ENCODE data around the gene ARHGEF28. TPM values are rescaled to one million over a fixed set of nuclear protein-coding genes. Genes with fewer than 3 reads are reported as not detected.

Gene ARHGEF28
- total RNA-seq, 4 donors from 2014 or later: 9.8 to 18.7 (median 18.6) TPM

DNA sequence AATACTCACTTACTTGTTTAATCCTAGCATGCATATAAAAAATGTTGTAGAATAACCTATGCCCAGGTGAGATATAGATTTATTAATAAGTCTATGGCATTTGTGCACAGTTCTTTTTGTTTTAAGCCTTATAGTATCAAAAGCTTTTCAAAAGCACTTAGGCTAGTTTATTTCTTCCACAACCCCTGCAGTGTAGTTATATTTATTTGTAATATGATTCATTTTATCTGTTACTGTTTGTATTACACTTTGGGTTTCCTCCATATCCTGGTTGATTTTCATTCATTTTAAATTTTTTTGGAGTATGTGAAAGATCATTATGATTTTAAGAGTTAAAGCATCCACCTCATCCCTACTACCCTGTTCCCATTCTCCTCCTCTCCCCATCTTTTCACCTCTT, 18.8 kb upstream of the ARHGEF28 start:
- in situ Hi-C loops (cut with MboI; ENCODE audit: low pct_ligation_motif_present in 1 of 4, low pct_unique_long_range_greater_than_20kb in 1 of 4, low sequenced_read_pairs in 3 of 4) (no loop called here), intact Hi-C loops (cut with DNase I; ENCODE audit: low total_unique reads) (no loop called here)
- no peak overlapping the region for H3K27ac ChIP-seq
- H3K9me3 ChIP-seq: no peaks in the 10 kb centered on the region
- H3K4me1 ChIP-seq: peaks cover 0 to 13% (median 3%) of the 10 kb centered on the region in 4 donors
- no peaks in the 10 kb centered on the region for H3K27me3 ChIP-seq
- TF ChIP-seq EP300 (IDR thresholded peaks at IDR 0.05; ENCODE audit: low read depth): no peak
- TF ChIP-seq, protein P1, sequence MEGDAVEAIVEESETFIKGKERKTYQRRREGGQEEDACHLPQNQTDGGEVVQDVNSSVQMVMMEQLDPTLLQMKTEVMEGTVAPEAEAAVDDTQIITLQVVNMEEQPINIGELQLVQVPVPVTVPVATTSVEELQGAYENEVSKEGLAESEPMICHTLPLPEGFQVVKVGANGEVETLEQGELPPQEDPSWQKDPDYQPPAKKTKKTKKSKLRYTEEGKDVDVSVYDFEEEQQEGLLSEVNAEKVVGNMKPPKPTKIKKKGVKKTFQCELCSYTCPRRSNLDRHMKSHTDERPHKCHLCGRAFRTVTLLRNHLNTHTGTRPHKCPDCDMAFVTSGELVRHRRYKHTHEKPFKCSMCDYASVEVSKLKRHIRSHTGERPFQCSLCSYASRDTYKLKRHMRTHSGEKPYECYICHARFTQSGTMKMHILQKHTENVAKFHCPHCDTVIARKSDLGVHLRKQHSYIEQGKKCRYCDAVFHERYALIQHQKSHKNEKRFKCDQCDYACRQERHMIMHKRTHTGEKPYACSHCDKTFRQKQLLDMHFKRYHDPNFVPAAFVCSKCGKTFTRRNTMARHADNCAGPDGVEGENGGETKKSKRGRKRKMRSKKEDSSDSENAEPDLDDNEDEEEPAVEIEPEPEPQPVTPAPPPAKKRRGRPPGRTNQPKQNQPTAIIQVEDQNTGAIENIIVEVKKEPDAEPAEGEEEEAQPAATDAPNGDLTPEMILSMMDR (IDR thresholded peaks at IDR 0.05): no peak
- TF ChIP-seq POLR2AphosphoS5 (IDR thresholded peaks at IDR 0.05): no peak
- TF ChIP-seq POLR2A (IDR thresholded peaks at IDR 0.05): no peak
- no peak for DNase-seq
- no peak overlapping the region for H3K4me3 ChIP-seq
- H3K36me3 ChIP-seq: no peaks in the 10 kb centered on the region

DNA sequence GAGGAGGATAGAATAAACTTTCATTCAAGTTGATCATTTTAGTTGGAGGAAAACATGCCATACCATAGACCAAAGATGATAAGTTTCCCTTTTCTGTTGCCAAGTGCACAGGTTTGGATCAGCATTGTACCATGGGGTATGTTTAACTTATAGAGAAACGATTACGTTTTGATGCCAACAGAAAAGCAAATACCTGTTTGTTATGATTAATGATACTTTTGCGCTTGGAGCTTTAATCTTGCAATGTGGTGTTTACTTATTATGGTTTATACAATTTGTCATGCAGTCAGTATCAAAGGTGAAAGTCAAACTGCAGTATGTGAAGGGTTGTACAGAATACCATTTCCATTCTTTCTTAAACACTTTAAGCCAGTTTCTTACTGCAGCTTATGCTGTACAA, 13.2 kb upstream of the ARHGEF28 start:
- H3K36me3 ChIP-seq: no peaks in the 10 kb centered on the region
- 33 to 39% methylated on average over 3 of the region's 3 CpGs for WGBS, 2 donors (ENCODE audit: low coverage in 1 of 2)
- no peak for TF ChIP-seq EP300 (IDR thresholded peaks at IDR 0.05; ENCODE audit: low read depth)
- no peak for TF ChIP-seq POLR2A (IDR thresholded peaks at IDR 0.05)
- TF ChIP-seq, protein P1 (IDR thresholded peaks at IDR 0.05): no peak
- TF ChIP-seq POLR2AphosphoS5 (IDR thresholded peaks at IDR 0.05): no peak
- in situ Hi-C loops (cut with MboI; ENCODE audit: low pct_ligation_motif_present in 1 of 4, low pct_unique_long_range_greater_than_20kb in 1 of 4, low sequenced_read_pairs in 3 of 4) (no loop called here), intact Hi-C loops (cut with DNase I; ENCODE audit: low total_unique reads) (no loop called here)
- no peak for DNase-seq
- no peaks in the 10 kb centered on the region for H3K27me3 ChIP-seq
- H3K27ac ChIP-seq: no peak overlapping the region
- no peaks in the 10 kb centered on the region for H3K9me3 ChIP-seq
- H3K4me1 ChIP-seq: peaks cover 0 to 4% (median under 1%) of the 10 kb centered on the region in 4 donors
- H3K4me3 ChIP-seq: no peak overlapping the region

DNA sequence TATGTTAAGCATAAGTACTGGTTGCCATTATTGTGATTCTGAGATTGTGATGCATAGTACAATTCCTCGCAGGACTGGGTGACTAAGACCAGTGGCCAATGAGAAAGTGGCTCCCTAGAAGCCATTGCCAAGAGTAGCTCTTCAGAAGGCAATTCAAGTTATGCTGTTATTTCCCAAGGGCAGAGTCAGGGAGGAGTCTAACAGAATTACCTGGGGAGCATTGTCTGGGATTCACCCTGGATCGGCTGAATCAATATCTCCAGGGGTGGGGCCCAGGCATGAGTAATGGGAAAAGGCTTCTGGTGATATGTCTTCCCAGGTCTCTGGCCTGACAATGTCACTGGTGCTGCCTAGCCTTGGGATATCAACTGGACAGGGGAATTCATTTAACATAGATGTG, 10.9 kb upstream of the ARHGEF28 start:
- Histone ChIP-seq H3K27me3 (no peaks in the 10 kb centered on the region), H3K9me3 (no peaks in the 10 kb centered on the region), H3K36me3 (no peaks in the 10 kb centered on the region), H3K4me3 (no peak overlapping the region), H3K4me1 (peaks cover 0 to 8% (median 3%) of the 10 kb centered on the region in 4 donors), H3K27ac (no peak overlapping the region)
- intact Hi-C loops (cut with DNase I; ENCODE audit: low total_unique reads): no loop called here
- DNase-seq: peak; percentile 20
- TF ChIP-seq, protein P1 (IDR thresholded peaks at IDR 0.05): no peak
- TF ChIP-seq EP300 (IDR thresholded peaks at IDR 0.05; ENCODE audit: low read depth) (no peak), POLR2A (IDR thresholded peaks at IDR 0.05) (no peak), POLR2AphosphoS5 (IDR thresholded peaks at IDR 0.05) (no peak)
- WGBS, 2 donors (ENCODE audit: low coverage in 1 of 2): 77 to 78% methylated on average over 1 to 2 of the region's 2 CpGs
- in situ Hi-C loops (cut with MboI; ENCODE audit: low pct_ligation_motif_present in 1 of 4, low pct_unique_long_range_greater_than_20kb in 1 of 4, low sequenced_read_pairs in 3 of 4): no loop called here

DNA sequence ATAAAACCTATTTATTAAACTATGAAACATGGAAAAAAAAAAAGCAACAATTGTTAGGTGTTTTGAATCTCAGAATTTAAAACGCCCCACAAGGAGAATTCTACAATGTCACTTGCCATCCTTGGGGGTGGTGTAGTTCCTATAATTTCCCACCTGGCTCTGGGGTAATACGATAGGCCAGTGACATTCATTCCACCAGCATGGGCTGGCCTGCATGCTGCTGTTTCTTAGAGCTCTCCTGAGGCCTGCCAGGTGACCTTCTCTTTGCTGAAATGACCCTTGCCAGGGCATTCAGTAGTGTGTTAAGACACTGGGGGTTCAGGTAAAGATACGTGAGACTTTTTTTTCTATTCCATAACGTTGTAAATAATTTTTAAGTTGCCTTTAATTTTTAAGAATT, 10.0 kb upstream of the ARHGEF28 start:
- H3K36me3 ChIP-seq: no peaks in the 10 kb centered on the region
- TF ChIP-seq POLR2AphosphoS5 (IDR thresholded peaks at IDR 0.05) (no peak), EP300 (IDR thresholded peaks at IDR 0.05; ENCODE audit: low read depth) (no peak), POLR2A (IDR thresholded peaks at IDR 0.05) (no peak)
- TF ChIP-seq, protein P1 (IDR thresholded peaks at IDR 0.05): no peak
- H3K9me3 ChIP-seq: no peaks in the 10 kb centered on the region
- peaks cover 0 to 8% (median 3%) of the 10 kb centered on the region in 4 donors for H3K4me1 ChIP-seq
- no peak overlapping the region for H3K4me3 ChIP-seq
- intact Hi-C loops (cut with DNase I; ENCODE audit: low total_unique reads) (no loop called here), in situ Hi-C loops (cut with MboI; ENCODE audit: low pct_ligation_motif_present in 1 of 4, low pct_unique_long_range_greater_than_20kb in 1 of 4, low sequenced_read_pairs in 3 of 4) (no loop called here)
- no peak overlapping the region for H3K27ac ChIP-seq
- 85 to 86% methylated on average over 4 of the region's 4 CpGs for WGBS, 2 donors (ENCODE audit: low coverage in 1 of 2)
- H3K27me3 ChIP-seq: no peaks in the 10 kb centered on the region
- DNase-seq: no peak
